HuH-7 (cell line): ENCODE measurements around the gene SHE.
"Not testable (repeated sequence)": the region's sequence is repeated elsewhere in the genome, so short reads cannot be mapped to it uniquely, and the experiment has no call there.

Source experiments
- DNase-seq: peaks from one replicate; pipeline ENCODE4 v3.0.0; 2011; ENCODE audit warnings: low spot score

The SHE gene

DNA sequence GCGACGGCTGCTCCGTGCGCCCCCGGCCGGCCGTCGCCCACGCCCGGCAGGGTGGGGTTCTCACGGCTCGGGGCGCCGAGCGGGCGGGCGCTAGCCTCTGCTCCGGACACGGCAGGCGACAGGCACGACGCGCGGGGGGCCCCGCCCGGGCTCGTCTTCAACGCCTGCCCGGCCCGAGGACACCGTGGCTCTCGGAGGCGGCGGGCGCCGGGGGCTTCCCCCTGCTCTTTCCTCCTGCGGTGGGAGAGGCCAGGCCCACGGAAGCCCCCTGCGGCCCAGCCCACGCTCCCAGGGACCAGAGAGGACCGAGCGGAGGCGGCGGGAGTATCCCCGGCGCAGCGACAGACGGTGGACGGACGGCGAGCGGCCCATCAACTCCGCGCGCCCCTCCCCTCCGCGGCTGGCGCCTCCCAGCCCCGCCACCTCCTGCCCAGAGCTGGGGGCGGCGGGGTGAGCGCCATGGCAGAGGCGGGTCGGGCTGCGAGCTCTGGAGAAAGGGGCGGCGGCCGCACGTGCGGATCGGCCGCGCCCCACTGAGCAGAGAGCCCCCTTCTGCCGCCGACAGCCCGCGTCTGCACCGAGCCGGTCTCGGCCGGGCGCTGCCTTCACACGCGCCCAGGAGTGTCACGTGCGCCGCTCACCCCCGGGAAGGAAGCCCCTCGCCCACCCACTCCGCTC, at the start of gene SHE, which contains the start of gene TDRD10:
SHE (minus strand) TSS at position 347 of the 678 bp plus-strand sequence. CDS start 386 bp downstream, outside the sequence.
TDRD10 (plus strand) TSS at position 154 of the 678 bp plus-strand sequence. CDS start 4,685 bp downstream, outside the sequence.
- DNase-seq: no peak

DNA sequence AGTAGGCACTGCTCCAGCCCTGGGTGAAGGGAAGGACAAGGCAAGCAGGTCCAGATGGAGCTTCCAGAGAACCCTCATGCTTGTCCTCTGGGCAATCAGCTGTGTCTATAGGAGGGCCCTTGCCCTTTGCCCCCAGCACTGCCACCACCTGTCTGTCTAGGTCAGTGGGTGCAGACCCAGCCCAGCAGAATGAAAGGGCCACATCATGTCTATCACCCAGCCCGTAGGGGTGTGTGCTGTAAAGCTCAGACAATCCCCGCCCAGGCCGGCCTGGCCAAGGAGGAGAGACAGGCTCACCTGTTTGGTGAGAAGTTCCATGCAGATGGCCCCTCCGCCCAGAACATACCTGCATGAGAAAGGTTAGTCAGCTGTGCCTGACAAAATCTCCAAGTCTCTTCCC, 49.3 kb upstream of the SHE start:
- no peak for DNase-seq

DNA sequence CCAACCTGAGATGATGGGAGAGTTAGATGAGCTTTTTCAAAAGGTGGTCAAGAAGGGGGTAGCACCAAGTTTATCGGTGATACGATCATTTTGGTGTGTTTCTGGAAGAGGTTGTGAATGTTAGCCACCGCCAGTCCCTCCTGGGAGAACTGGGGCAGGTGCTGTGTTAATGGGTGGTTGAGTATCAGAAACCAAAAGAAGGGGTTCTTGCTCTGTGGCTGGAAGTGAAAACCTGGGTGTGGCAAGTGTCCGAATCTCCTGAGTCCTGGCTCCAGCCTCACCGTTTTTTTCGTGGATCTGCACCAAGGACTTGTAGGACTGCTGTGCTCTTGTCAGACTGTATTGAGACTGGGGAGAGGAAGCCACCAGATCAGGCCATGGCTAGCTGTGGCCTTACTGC, 48.4 kb upstream of the SHE start:
- no peak for DNase-seq

DNA sequence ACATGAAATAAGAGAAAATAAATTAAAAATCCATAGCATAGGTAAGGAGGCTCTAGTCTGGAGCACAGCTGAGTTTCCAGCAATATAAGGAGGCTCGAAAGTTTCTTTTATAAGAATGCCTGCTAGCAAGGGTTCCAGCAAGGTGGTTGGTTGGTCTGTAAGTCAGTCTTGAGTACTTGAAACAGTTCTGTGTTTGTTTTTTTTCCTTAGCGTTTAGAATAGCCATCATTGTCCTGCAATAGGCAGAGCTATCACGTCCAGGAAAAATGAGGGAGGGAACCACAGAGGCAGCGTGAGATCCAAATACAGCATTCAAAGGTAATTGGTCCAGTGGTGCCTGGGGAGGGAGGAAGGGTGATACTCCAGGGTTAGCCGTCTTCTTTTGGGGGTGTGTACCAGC, 47.9 kb upstream of the SHE start:
- DNase-seq: no peak

DNA sequence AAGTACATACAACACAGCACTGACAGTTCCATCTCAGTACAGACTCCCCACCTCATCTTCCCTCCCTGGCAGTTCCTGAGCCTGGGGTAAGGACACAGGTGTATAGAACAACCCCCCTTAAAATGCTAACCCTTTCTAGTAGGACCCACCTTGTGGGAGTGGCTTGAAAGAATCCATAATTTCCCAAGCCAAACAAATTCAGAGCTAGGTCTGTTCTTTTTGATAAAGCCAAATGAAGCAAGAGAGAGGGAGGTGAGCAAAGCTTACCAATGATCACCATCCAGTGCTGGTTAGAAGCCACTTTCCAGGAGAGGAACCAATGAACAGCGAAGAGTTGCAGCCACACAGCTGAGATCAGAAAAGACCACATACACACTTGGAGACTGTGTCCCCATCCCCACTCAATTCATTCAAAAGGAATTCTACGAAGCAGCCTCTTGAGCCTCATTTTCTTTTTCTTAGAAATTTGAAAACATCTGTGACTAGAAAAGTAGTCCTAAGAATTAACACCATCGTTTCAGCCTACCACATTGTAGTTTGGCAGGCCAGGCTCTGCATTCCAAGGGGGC, 47.1 kb upstream of the SHE start:
- no peak for DNase-seq

DNA sequence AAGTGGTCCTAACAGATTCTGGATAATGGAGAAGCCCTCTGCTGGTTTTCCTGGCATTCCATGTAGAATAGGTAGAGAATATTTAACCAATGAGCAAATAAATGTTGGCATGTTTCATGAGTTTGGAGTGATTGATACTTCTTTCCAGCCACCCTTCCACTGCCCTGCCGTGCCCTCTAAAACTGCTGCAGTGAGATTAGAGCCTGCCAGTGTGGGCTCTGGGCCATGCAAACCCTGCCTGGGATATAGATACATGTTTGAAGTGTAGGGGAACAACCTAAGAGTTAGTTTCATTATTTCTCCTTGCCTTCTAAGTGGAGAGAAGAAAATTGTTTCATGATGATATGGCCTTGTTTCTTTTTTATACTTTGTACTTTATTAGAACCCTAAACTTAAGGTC, 45.8 kb upstream of the SHE start:
- no peak for DNase-seq

DNA sequence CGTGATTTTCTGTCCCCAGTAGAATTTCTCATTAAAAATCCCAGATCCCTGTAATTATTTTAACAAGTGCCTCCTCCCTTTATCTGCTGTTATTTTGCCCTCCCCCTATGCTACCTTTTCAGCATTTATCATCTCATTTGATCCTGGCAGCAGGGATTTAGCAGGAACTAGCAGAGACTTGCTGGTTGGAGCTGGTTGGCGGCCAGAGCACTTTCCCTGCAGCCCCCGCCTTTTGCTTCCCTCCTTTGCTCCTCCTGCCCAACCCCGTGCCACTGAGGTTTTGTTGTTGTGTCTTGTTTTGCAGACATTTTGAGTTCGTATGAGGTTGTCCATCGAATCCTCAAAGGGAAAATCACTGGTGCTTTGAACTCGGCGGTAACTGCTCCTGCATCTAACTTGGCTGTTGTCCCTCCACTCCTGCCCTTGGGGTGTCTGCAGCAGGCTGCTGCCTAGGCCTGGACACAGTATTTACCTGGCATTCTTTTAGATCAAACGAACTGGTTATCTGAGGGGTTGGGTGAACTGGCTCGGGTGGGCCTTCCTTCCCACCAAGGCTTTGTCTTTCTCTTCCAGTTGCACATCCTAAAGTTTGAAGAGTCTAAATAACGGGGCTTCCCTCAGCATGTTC, 45.0 kb upstream of the SHE start:
- no peak for DNase-seq

DNA sequence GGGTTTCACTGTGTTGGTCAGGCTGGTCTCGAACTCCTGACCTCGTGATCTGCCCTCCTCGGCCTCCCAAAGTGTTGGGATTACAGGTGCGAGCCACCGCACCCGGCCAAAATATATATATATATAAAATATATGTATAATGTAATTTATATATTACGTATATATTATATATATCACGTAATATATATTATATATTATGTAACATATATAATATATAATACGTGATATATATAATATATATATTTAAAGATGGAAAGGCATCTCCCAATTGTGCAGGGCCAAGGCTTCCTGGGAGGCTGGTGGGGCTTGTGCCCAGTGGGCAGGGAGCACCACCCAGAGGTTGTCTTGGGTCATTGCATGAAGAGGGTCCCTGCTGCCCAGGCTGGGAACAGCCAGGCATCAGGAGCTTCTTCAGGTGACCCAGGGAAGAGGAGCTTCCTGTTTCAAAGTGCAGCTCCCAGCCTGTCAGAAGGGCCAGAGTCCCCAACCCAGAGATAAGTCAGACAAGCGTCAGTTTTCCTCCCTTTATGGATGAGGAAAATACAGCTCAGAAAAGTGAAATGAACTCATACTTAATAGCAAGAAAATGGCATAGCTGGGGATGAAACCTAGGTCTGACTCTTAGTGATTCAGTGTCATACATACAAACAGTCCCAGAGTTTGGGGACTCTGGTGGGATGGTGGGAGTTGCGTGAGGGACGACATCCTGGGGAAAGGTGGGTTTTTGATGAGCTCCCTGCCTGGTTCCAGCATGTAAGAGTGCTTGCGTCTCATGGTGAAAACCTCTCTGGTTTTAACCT, 44.3 kb upstream of the SHE start:
- peak; percentile 91 for DNase-seq

DNA sequence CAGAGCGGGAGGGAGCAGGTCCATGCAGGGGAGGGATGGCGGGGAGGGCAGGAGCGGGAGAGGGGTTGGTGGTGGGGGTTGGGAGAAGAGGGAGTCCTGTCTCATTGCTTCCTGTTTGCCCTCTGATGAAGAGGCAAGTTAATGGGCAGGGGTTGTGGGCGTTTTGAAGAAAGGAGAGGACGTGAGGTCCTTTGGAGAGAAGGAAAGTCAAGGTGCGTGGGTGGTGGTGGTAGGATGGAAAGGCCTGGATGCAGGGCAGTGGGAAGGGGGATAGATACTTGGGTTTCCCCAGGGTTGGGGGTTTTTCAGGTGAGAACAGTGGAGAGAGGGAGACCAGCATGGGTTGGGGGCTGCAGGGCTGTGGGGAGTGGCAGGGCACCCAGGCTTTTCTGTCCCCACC, 39.0 kb upstream of the SHE start:
- DNase-seq: no peak

DNA sequence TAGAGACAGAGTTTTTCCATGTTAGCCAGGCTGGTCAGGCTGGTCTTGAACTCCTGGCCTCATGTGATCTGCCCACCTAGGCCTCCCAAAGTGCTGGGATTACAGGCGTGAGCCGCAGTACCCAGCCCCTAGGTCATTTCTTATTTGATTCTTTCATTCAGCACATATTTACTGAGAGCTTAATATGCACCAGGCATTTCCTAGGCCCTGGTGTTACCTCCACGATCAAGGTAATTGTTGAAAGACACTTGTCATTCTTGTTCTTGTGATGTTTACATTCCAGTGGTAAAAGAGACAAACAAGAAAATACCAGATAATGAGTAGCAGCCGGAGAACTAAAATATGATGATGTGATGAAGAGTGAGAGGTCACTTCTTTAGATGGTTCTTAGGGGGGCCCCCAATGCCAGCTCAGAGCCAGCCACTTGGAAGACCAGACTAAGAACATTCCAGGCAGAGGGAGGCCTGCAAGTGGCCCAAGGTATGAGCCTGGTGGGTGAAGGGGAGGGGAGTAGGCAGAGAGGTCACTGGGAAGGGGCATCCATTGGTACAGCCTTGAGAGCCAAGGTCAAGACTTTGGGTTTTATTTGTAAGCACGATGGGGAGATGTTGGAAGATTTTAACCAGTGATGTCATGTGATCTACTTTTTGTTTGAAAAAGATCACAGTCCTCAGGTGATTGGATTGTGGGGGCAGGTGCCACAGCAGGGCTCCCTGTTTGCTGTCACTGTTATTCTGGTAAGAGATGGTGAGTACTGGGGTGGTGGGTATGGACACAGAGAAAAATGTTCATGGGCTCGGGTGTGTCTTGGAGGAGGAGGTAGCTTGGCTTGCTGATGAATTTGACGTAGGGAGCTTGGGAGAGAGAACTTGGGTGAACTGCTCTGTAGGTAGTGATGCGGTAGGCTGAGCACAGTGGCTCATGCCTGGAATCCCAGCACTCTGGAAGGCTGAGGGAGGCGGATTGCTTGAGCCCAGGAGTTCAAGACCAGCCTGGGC, 37.6 kb upstream of the SHE start:
- DNase-seq: no peak

DNA sequence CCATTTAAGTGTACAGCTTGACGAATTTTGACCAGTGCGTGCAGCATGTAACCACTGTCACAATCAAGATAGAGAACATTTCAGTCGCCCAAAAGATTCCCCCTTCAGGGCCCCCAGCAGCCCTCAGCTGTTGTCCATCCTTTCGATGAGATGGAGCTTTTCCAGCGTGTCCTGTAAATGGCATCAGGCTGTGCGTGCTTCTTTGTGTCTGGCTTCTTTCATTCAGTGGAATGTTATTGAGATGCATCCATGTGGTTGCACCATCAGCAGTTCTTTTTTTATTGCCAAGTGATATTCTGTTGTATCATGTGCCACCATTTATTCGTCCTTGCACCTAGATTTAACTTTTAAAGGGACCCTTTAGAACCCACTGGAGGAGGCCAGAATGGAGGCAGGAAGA, 34.4 kb upstream of the SHE start:
- no peak for DNase-seq

DNA sequence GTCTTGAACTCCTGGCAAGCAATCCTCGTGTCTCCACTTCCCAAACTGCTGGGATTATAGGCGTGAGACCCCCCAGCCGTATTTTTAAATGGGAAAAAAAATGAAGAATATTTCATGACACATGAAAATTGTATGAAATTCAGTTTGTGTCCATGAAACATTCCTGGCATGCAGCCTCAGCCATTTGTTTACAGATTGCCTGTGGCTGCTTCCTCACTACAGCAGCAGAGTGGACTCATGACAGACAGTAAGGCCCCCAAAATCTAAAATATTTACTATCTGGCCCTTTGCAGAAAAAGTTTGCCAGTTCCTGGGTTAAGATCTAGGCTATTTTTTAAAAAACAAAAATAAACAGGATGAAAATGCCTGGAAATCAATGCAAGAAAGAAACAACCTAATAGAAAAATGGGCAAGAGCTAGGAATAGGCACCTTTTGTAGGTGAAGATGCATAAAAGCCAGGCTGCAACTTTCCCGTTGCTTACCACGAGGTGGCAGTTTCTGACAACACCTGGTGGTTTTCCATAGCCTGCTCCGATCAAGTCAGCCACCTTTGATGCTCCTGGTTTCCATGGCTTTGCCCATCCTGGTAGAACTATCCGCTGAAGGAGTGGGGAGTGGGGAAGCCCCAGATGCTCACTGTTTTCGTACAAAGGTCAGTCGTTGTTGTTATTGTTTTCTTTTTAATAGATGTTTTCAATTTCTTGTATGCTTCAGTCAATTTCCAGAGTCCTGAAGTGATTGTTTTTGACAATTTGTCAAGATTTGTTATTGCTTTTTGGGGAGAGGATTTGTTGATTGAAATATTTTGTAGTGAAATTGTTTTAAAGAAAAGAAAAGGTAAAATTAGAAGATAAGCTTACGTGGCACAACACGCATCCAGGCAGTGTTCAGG, 32.0 kb upstream of the SHE start:
- peak; percentile 80 for DNase-seq

DNA sequence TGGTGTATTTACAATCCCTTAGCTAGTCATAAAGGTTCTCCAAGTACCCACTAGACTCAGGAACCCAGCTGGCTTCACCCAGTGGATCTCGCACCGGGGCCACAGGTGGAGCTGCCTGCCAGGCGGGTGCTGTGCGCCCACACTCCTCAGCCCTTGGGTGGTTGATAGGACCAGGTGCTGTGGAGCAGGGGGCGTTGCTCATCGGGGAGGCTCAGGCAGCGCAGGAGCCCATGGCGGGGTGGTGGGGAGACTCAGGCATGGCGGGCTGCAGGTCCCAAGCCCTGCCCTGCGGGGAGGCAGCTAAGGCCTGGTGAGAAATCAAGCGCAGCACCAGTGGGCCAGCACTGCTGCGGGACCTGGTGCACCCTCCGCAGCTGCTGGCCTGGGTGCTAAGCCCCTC, 29.7 kb upstream of the SHE start:
- not testable (repeated sequence) for DNase-seq

DNA sequence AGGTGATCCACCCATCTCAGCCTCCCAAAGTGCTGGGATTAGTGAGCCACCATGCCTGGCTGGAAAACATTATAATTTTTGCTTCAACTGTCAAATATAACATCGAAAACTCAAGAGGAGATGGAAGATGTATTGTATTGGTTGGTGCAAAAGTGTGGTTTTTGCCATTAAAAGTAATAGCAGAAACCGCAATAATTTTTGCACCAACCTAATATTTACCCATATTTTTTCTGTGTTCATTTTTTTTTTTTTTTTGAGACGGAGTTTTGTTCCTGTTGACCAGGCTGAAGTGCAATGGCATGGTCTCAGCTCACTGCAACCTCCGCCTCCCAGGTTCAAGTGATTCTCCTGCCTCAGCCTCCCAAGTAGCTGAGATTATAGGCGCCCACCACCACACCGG, 27.1 kb upstream of the SHE start:
- DNase-seq: no peak

DNA sequence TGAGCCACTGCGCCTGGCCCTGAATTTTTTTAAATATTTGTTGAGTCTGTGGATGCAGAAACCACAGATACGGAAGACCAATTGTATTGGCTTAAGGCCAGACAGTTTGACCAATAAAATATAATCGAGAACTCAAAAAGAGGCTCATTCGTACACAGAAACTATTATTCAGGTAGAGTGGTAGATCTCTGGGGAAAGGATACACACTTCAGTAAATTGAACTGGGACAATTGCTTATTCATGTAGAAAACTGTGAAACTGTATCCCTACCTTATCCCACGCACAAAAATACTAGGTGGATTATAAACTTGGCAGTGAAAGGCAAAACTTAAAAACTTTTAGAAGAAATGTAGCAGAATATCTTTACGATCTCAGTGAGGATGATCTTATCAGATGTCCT, 25.0 kb upstream of the SHE start:
- no peak for DNase-seq

DNA sequence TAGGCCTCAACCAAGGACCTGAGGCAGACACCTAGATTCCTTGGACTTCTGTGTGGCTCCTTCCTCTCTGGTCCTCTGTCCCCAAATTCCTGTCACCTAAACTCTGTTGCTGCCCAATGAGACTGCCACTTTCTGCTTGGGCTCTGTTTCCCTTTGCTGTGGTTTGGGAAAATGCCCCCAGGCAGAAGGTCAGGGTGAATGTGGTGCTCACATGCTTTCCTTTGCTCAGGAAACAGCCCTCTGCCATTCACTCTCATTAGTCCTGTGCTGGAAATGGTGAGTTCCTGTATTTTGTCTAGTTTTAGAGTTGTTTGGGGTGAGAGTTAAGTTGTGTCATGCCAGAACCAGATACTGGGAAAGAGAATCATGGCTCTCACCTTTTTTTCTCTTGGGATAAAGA, 22.7 kb upstream of the SHE start:
- DNase-seq: no peak

DNA sequence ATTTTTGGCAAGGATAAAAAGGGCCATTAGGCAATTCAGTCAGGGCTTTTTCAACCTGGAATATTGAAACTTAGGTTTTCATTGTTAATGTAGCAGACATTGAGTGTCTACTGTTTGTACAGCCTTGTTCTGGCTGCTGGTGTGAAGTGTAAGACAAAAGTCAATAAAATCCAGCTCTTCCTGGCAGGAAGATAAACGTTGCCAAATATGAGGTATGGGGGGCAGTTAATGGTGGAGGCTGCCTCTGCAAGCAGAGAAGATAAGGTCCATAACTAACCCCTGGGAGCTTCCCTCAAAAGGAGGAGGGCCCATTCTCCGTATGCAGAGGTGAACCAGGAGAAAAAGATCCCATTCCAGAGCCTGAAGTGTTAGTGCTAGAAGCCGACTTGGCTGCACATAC, 19.5 kb upstream of the SHE start:
- no peak for DNase-seq

DNA sequence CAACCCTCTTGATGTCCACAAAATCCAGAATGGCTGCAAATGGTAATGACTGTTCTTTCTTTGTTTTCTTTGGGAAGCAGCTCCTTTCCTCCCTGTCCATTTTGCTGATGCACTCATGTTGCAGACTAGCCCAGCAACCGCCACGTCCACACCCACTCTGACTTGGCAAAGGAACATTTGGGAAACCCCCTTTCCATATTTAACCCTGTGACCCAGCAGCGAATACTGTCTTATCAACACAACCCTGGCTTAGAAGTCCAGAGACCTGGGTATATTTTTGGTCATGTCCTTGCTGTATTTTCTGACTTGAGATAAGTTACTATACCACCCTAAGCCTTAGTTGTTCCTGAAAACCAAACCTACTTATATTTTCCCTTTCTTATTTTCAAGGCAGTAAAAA, 18.1 kb upstream of the SHE start:
- DNase-seq: no peak

DNA sequence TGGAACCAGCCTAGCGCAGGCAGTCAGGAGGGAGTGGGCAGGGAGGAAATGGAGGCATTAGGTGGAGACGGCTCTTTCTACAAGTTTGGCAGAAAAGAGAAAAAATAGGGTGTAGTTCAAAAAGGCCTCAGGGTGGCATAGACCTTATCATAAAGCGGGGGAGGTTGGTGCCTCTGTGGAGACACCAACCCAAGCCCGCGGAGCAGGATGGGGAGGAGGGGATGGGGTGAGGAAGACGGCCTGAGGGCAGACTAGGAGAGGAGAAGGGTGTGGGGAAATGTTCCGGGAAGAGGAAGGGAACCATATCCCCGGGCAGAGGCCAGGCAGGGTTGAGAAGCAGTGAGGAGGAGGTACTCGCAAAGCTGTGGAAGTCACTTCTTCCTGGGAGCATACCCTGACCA, 17.4 kb upstream of the SHE start:
- DNase-seq: no peak

DNA sequence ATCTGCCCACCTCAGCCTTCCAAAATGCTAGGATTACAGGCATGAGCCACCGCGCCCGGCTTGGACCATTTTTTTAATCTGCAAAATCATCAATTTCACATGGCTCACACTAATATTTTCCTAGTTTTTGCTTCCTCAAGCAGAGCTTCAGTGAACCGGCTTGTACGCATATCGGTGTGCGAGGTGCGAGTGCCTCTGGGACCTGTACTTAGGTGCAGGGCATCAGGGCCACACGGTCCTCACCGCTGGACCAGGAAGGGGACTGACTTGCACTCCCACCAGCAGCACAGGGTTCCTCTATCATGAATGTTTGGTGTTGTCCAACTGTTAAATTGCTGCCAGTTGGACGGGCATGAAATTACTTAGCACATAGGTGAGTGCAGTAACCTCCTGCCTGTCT, 15.4 kb upstream of the SHE start:
- DNase-seq: no peak
